Activated gamma-delta T cell treated with Interleukin-2 at 50 U/mL for 16 hours (primary cell): ENCODE data around the gene EVC.
"Not testable (repeated sequence)": the region's sequence is repeated elsewhere in the genome, so short reads cannot be mapped to it uniquely, and the experiment has no call there.

Experiments
- DNase-seq: peaks from one replicate; pipeline ENCODE4 v3.0.0-alpha.2; 2020

The EVC gene

GRCh38 chr4:5854929-5855328, 143.9 kb downstream of the EVC start:
- no peak for DNase-seq

GRCh38 chr4:5856362-5856761, 145.4 kb downstream of the EVC start:
- DNase-seq = not testable (repeated sequence)

- DNase-seq = no peak
Measured at GRCh38 chr4:5857199-5857598, 146.2 kb downstream of the EVC start.

- no peak for DNase-seq
Measured at GRCh38 chr4:5858020-5858769, 147.2 kb downstream of the EVC start.

DNA sequence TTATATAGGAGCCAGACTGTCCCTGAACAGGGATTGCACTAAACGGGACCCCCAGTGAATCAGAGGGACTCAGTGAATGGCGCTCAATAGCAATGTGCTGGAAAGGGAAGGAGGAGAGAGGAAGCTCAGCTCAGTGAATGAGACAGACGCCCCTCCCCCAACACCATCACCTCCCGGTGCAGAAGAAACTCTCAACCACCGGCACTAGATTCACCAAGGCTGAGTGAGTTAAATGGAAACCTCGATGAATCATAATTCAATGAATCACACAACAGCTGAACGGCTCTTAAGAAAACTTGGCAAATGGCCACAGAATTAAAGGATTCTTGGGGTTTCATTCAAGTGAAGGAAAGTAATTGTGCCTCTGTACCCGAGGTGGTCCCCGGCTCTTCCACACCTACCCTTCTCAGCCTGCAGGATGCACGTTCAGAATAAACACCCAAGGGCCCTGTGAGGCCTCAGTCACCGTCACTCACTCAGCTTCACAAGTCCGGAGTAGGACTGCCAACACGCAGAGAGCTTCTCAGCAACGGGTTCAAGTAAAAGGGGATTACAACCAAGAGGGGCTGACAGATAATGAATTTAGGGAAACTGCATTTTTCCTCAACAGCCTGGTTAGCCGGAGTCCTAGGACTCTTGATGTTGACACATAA, 152.6 kb downstream of the EVC start:
- DNase-seq = no peak
